Measurements from ENCODE around the gene ALOX5. TPM values are rescaled to one million over a fixed set of nuclear protein-coding genes. Genes with fewer than 3 reads are reported as not detected.

Gene ALOX5
- total RNA-seq, 1 experiment from 2014 or later = 3.4 TPM

- no peak for DNase-seq (ENCODE audit: low spot score)
- Mint-ChIP-seq H3K4me1 (peaks cover 3% of the 10 kb centered on the region; the same call in 1 of the 2 replicates), H3K27me3 (ENCODE audit: low read depth) (no peaks in the 10 kb centered on the region), H3K9me3 (no peaks in the 10 kb centered on the region), H3K36me3 (no peaks in the 10 kb centered on the region), H3K4me3 (no peak overlapping the region), H3K27ac (0 out of 2 replicates have a peak overlapping the region, but pooled peaks have one; percentile 21)
- no peak for TF ChIP-seq OVOL2 (CRISPR knock-in tag; IDR thresholded peaks at IDR 0.05; ENCODE audit: borderline replicate concordance)
- no peak for TF ChIP-seq ZNF281 (CRISPR knock-in tag; IDR thresholded peaks at IDR 0.05)
- no peak for TF ChIP-seq TEAD1 (CRISPR knock-in tag; IDR thresholded peaks at IDR 0.05)
- TF ChIP-seq JAZF1 (CRISPR knock-in tag; IDR thresholded peaks at IDR 0.05) = no peak
- no peak for TF ChIP-seq NFATC4 (CRISPR knock-in tag; IDR thresholded peaks at IDR 0.05)
- TF ChIP-seq NR3C1 (CRISPR knock-in tag; conservative IDR thresholded peaks at IDR 0.05; ENCODE audit: low read depth) = no peak
- TF ChIP-seq ARID4B (CRISPR knock-in tag; IDR thresholded peaks at IDR 0.05; ENCODE audit: borderline replicate concordance) = no peak
- no peak for TF ChIP-seq ZNF121 (CRISPR knock-in tag; IDR thresholded peaks at IDR 0.05)
- TF ChIP-seq E2F5 (CRISPR knock-in tag; IDR thresholded peaks at IDR 0.05) = no peak
- TF ChIP-seq TP53 (CRISPR knock-in tag; IDR thresholded peaks at IDR 0.05) = no peak
- no peak for TF ChIP-seq MXD4 (CRISPR knock-in tag; IDR thresholded peaks at IDR 0.05; ENCODE audit: borderline replicate concordance)
- TF ChIP-seq KAT7 (CRISPR knock-in tag; IDR thresholded peaks at IDR 0.05; ENCODE audit: borderline replicate concordance) = no peak
- no peak for TF ChIP-seq ZNF317 (CRISPR knock-in tag; IDR thresholded peaks at IDR 0.05; ENCODE audit: borderline replicate concordance, low read depth)
- no peak for TF ChIP-seq TEAD4 (CRISPR knock-in tag; IDR thresholded peaks at IDR 0.05)
- TF ChIP-seq CREM (CRISPR knock-in tag; IDR thresholded peaks at IDR 0.05) = no peak
- TF ChIP-seq ZNF532 (CRISPR knock-in tag; IDR thresholded peaks at IDR 0.05; ENCODE audit: borderline replicate concordance) = no peak
- TF ChIP-seq USF1 (CRISPR knock-in tag; IDR thresholded peaks at IDR 0.05) = no peak
- no peak for TF ChIP-seq ELF4 (CRISPR knock-in tag; IDR thresholded peaks at IDR 0.05; ENCODE audit: low read depth)
- no peak for TF ChIP-seq ATF1 (CRISPR knock-in tag; IDR thresholded peaks at IDR 0.05)
- TF ChIP-seq ZMAT4 (CRISPR knock-in tag; IDR thresholded peaks at IDR 0.05) = no peak
- ChIA-PET CTCF (interaction anchor here (0.7 kb wide), 1 partner anchor 212 kb away, joined by 3 read pairs; no protein-coding TSS in a partner anchor), POLR2A (no interaction called here)
- ATAC-seq = no peak
Observed at GRCh38 chr10:45447416-45447815, 73.4 kb downstream of the ALOX5 start.

Measured in WTC11 (cell line).